ENCODE measurements around the gene BLTP2.
"Not testable (repeated sequence)": the region's sequence is repeated elsewhere in the genome, so short reads cannot be mapped to it uniquely, and the experiment has no call there.

Gene BLTP2

DNA sequence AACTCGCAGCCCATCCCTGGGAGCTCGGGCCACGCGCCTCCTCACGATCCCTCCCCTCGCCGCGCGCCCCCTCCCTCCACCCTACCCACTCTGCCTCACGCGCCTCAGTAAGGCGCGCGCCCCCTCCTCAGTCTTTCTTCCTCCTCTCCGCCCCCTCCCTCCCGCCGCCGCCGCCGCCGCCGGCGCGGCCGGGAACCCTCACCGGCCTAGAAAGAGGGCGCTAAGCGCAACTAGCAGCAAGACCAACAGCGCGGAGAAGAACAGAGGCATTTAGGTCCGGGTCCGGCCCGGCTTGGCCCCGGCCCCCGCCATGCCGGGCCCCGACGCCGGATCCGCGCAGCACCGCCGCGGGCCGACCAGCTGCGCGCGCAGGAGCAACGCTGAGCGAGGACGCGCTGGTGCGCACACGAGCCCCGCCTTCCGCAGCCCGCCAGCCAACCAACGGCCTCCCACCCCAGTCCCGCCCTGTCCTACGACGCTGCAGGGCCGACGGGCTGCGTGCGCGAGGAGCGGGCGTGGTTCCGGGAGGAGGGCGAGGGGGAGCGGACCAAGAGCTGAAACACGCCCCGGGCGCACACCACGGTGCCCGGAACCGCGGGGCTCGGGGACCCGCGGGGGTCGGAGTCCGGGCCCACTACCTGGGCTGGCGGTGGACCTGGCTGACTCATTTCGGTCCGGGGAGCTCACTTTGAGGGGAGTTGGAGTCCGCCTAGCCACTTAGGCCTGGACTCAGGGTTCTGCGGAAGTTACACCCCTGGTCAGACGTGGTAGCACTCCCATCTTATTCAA lies at the start of gene BLTP2:
TSS of gene BLTP2 (minus strand) at position 372 of the 789 bp plus-strand sequence. CDS start at position 270, 102 bp downstream.
- DNase-seq, result peak; percentile 94 to 96

DNA sequence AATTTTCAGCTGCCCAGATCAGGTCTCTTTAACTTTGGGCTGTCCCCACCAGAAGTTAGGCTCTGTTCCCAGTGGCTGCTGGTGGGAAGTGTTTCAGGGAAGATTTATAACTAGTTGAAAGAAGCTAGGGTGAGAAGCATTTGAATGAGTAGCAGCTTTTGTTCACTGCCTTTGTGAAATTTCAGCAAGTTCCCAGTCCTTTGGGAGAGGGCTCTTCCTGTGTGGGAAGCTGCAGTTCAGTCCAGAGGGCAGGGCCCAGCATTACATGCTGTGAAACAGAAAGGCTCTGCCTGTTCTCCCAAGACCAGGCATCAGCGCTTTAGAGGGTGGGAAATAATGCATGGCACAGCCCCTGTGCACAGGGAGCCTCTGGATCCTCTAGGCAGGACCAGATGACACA lies 48.9 kb upstream of the BLTP2 start:
- DNase-seq, result no peak

- no peak for DNase-seq
Observed at GRCh38 chr17:28689011-28689410, 44.1 kb upstream of the BLTP2 start.

GRCh38 chr17:28688481-28688880 lies 43.5 kb upstream of the BLTP2 start:
- DNase-seq, result no peak

- DNase-seq, result no peak
Observed at GRCh38 chr17:28686296-28686695, 41.3 kb upstream of the BLTP2 start.

GRCh38 chr17:28685366-28685765 lies 40.4 kb upstream of the BLTP2 start:
- DNase-seq, result no peak

GRCh38 chr17:28684963-28685362 lies 40.0 kb upstream of the BLTP2 start:
- no peak for DNase-seq

DNA sequence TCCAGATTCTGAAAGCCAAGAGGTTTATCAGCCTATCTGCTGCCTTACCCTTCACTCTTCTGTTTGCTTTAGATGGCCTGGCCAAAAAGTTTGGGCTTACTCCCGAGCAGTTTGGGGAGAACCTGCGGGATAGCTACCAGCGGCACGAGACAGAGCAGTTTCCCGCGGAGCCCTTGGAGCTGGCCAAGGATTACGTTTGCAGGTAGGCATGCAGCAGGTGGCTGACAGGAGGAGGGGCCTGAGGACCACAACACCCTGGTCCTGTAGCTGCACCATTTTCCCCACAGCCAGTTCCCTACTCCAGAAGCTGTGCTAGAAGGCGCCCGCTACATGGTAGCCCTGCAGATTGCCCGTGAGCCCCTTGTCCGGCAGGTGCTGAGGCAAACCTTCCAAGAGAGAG lies 37.7 kb upstream of the BLTP2 start:
- DNase-seq, result no peak

GRCh38 chr17:28675980-28676379 lies 31.0 kb upstream of the BLTP2 start:
- no peak for DNase-seq

DNA sequence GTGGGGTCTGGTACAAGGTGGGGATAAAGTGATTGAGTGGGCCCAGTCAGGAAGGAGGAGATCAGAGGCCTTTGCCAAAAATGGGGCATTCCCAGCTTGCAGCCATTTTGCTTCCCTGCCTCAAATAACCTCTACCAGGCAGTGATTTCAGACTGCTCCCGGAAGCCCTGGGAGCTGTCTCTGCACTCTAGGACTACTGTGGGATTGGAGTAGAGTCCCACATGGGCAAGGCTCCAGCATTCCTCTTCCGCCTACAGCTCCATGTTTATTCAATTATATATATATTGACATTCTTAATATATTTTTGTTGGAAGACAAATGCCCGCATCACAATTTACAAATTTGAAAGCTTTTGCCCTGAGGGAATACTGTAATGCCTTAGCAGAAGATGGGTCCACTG lies 30.5 kb upstream of the BLTP2 start:
- no peak for DNase-seq

DNA sequence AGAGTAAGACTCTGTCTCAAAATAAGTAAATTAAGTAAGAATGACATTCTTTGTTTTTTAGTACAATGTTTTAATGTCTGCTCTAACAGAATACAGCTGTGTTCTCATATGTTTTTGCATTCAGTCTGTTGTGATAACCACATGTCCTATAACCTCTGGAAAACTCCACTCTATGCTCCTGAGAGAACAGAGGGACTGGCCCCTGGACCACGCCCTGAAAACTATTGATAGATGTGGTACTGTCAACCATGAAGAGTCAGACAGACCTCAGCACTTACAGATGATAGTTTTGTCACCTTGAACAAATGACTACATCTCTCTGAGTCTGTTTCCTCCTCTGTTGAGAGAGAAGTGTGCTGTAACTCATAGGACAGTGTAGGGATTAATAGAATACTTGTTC lies 25.0 kb upstream of the BLTP2 start:
- no peak for DNase-seq

DNA sequence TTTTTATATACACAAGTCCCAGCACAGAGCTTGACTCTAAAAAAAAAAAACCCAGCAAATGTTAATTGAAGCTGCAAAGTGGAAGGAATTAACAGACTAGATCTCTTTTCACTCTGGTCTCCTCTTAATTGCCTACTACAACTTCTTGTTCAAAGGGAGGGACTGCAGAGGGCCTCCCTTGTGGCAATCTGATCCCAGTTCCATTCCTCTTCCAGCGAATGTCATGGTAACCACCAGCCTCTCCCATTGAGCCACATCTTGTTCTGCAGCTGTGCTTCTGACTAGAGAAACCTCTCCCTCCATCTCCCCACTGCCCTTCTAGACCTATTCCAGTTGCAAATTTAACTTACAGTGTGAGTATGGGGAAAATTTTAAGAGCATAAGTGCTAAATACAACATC lies 22.9 kb upstream of the BLTP2 start:
- no peak for DNase-seq

DNA sequence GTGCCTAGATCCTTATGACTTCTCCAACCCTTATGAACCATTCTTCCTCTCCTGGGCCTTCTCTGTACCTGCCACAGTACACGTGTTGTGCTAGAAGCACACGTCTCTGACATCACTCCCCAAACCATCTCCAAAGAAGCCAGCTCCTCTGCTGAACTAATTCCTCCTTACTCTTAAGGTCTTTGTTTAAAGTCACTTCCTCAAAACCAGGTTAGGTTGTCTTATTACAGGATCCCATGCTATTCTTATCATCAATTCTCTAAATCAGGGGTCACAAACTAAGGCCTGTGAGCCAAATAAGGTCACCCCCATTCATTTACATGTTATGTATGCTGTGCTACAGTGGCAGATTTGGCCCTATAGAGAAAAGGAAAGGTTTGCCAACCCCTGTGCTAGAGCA lies 21.0 kb upstream of the BLTP2 start:
- no peak for DNase-seq

GRCh38 chr17:28663723-28664122 lies 18.8 kb upstream of the BLTP2 start:
- no peak for DNase-seq

GRCh38 chr17:28662527-28662829 lies 17.5 kb upstream of the BLTP2 start:
- DNase-seq, result no peak

DNA sequence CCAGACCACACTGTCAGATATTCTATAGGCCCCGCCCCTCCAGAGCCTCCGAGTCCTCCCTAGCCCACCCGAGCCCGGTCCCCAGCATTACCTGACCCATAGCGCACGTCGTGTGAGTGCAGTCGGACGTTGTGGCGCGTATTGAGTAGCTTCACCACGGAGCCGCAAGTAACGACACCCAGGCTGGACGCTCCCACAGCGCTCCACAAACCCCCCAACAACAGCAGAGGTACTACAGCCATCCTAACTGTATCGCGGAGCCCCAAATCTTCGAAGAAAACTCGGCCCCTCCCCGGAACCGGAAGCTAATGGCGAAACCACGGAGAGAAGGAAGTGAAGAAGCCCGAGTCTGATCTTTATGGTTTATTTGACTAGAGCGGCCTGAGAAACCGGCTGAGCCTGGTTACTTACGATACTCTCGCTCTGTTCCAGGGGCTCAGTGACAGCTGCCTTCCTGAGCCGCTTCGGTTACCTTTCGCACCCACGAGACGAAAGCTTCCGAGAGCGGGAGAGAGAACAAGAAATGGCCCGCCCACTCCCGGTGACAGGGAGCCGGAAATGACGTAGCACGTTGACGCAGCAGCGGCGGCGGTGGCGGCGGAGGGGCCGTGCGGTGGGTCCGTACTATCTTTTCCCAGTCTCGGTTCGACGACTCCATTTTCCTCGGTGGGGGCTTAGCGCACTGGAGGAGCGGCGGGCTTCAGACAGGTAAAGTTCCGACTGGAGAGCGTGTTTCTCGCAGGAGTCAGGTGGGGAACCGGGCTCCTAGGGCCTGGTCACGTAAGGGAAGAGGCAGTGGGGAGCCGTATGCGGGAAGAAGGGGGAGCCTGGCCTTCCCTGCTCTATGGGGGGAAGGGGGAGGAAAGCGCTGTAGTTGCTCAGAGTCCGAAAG lies 16.9 kb upstream of the BLTP2 start, which contains the start of the genes SDF2 and SUPT6H:
TSS of gene SDF2 (minus strand) at position 272 of the 892 bp plus-strand sequence. CDS start at position 242, 30 bp downstream.
TSS of gene SUPT6H (plus strand) at position 571 of the 892 bp plus-strand sequence. CDS start 11,197 bp downstream, outside the sequence.
- peak; percentile 90 to 93 for DNase-seq

GRCh38 chr17:28659497-28659881 lies 14.5 kb upstream of the BLTP2 start:
- DNase-seq, result not testable (repeated sequence)

GRCh38 chr17:28658766-28659496 lies 14.0 kb upstream of the BLTP2 start:
- DNase-seq, result not testable (repeated sequence)

DNA sequence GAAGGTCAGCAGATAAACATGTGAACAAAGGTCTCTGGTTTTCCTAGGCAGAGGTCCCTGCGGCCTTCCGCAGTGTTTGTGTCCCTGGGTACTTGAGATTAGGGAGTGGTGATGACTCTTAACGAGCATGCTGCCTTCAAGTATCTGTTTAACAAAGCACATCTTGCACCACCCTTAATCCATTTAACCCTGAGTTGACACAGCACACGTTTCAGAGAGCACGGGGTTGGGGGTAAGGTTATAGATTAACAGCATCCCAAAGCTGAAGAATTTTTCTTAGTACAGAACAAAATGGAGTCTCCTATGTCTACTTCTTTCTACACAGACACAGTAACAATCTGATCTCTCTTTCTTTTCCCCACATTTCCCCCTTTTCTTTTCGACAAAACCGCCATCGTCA lies 13.4 kb upstream of the BLTP2 start:
- DNase-seq, result not testable (repeated sequence)

DNA sequence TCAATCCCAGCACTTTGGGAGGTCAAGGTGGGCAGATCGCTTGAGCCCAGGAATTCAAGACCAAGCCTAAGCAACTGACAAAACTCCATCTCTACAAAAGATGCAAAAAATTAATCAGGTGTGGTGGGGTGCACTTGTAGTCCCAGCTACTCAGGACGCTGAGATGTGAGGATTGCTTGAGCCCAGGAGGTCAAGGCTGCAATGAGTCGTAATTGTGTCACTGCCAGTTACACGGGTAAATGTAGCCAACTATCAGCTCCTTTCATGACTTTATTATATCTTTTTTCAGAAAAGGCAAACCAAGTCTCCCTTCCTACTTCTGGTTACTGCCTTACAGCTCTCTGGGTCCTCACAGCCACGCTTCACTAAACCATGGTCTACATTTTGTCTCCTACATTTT lies 12.8 kb upstream of the BLTP2 start:
- no peak for DNase-seq

DNA sequence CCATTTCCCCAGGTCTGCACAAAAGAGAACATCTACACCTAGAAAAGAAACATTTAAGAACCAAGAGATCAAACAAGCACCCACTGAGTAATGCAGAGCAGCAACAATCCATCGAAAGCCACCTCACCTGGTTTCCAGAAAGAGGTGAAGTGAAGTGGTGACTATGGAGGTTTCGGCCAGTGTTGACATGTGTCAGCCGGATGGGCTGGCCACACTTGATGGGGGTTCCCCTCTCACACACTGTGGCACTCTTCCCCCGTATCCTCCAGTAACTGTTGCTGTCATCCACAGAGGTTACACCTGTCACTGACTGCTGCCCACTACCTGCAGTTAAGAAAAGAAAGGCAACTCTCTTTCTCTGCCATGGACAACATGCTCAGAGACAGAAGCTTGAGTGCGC lies 10.2 kb upstream of the BLTP2 start:
- DNase-seq, result no peak

- no peak for DNase-seq
Observed at GRCh38 chr17:28648698-28649097, 3.7 kb upstream of the BLTP2 start.

GRCh38 chr17:28646039-28646754 lies 1.2 kb upstream of the BLTP2 start:
- DNase-seq, result no peak

All from stimulated activated CD4-positive, alpha-beta T cell treated with anti-CD3 and anti-CD28 coated beads, Interleukin-4, amount 100 ng/mL, for 4 hours (primary cell).